Epidermal melanocyte (primary cell): ENCODE measurements around the gene SRSF4.
"Not testable (repeated sequence)": the region's sequence is repeated elsewhere in the genome, so short reads cannot be mapped to it uniquely, and the experiment has no call there.

Source experiments
- DNase-seq: peaks from one replicate; pipeline ENCODE4 v3.0.0; 2011; ENCODE audit warnings: low spot score; ENCODE audit not compliant: insufficient read length

The SRSF4 gene

GRCh38 chr1:29181413-29182225 lies at the start of gene SRSF4:
Gene SRSF4 (minus strand): TSS chr1:29181900. CDS start chr1:29181752, 148 bp downstream.
- peak; percentile 97 for DNase-seq

DNA sequence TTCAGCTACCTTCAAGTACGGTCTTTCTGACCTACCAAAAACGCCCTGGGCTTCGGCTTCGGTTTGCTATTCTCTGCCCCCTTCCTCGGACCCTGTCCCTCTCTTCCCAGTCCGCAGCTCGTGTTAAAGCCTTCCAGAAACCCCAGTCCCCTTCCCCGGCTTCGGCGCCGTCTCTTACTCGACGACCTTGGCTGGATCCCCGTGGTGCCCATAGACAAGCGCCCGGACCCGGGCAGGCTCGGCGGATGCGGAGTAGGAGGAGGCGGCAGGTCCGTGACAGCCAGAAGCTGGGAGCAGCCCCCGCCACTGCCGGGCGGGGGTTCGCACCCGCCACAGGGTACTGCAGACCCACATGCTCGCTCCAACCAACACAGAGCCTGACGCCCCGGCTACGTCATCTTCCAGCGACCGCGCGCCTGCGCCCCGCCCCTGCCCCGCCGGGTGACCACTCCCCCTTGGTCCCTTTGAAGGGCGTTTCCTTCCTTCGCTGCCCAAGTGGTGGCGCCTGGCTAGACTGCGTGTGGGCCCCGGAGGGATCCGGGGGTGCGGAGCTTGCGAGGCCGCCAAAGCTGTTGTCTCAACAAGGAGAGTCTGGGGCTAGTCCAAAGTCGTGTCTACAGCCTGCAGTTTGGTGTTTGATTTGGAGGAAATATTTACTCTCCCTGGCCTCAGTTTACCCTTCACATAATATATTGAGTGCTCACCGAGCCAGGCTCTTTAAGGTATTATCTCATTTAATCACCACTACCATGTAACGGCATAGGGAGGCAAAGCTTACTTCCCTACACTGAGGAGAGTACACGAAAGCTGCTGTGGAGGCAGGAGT lies 49.1 kb upstream of the SRSF4 start, which contains the start of gene MECR:
TSS of gene MECR (minus strand) at position 382 of the 826 bp plus-strand sequence. CDS start at position 354, 28 bp downstream.
- peak; percentile 95 for DNase-seq

GRCh38 chr1:29230204-29230552 lies 48.5 kb upstream of the SRSF4 start:
- no peak for DNase-seq

GRCh38 chr1:29227511-29227910 lies 45.8 kb upstream of the SRSF4 start:
- no peak for DNase-seq

- no peak for DNase-seq
Observed at GRCh38 chr1:29225361-29225760, 43.7 kb upstream of the SRSF4 start.

- no peak for DNase-seq
Observed at GRCh38 chr1:29224356-29224837, 42.7 kb upstream of the SRSF4 start.

DNA sequence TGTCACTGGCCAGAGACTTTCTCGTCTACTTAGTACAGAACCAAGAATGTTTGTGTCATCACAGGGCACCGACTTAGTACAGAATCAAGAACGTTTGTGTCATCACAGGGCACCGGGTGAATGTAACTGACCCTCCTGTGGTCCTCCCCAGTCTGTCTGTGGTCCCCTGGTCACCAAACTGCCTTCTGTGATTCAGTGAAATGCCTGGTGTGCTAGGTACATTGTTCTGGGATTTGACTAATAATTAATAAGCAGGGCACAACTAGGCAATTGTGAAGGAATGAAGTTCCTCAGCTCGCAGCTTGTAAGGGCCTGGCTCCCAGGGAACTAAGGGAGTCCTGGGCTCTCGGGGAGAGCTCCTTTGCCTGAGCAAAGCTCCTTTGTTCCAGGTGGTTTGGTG lies 41.8 kb upstream of the SRSF4 start:
- DNase-seq: no peak

- no peak for DNase-seq
Observed at GRCh38 chr1:29222686-29223085, 41.0 kb upstream of the SRSF4 start.

DNA sequence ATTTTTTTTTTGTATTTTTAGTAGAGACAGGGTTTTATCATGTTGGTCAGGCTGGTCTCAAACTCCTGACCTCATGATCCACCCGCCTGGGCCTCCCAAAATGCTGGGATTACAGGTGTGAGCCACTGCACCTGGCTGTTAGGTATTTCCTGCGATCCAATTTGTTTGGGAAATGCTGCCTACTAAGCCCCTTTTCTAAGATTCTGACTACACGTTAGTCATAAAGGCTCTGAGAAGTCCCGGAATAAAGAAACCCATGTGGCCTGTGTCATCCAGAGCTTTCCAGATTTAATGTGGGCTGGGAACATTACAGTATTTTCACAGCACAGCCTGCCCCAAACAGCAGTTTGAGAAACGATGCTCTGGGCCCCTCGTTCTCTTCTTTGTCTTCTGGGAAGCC lies 40.6 kb upstream of the SRSF4 start:
- DNase-seq: not testable (repeated sequence)

- no peak for DNase-seq
Observed at GRCh38 chr1:29221296-29221695, 39.6 kb upstream of the SRSF4 start.

GRCh38 chr1:29218223-29218622 lies 36.5 kb upstream of the SRSF4 start:
- DNase-seq: no peak

GRCh38 chr1:29217633-29218032 lies 35.9 kb upstream of the SRSF4 start:
- no peak for DNase-seq

DNA sequence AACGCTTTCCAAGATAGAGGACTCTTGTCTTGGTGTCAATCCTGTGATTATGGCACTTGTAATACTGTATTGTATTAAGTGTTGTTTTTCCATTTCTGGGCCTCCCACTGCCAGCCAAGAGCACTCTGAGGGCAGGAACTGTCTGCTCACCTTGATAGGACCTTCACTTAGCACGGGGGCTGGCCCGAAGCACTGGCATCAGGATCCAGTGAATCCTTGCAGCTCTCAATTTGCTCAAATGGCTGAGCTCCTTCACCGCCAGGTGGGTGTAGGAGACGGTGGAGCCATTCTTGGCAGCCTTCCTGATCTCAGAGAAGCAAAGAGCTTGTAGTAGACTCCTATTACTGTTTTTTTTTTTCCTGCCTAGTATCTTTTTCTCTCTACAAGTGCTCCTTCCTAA lies 31.4 kb upstream of the SRSF4 start:
- DNase-seq: no peak

GRCh38 chr1:29211086-29212030 lies 29.7 kb upstream of the SRSF4 start:
- no peak for DNase-seq

GRCh38 chr1:29210278-29211085 lies 28.8 kb upstream of the SRSF4 start:
- no peak for DNase-seq

- DNase-seq: no peak
Observed at GRCh38 chr1:29209173-29209572, 27.5 kb upstream of the SRSF4 start.

- no peak for DNase-seq
Observed at GRCh38 chr1:29208442-29208841, 26.7 kb upstream of the SRSF4 start.

DNA sequence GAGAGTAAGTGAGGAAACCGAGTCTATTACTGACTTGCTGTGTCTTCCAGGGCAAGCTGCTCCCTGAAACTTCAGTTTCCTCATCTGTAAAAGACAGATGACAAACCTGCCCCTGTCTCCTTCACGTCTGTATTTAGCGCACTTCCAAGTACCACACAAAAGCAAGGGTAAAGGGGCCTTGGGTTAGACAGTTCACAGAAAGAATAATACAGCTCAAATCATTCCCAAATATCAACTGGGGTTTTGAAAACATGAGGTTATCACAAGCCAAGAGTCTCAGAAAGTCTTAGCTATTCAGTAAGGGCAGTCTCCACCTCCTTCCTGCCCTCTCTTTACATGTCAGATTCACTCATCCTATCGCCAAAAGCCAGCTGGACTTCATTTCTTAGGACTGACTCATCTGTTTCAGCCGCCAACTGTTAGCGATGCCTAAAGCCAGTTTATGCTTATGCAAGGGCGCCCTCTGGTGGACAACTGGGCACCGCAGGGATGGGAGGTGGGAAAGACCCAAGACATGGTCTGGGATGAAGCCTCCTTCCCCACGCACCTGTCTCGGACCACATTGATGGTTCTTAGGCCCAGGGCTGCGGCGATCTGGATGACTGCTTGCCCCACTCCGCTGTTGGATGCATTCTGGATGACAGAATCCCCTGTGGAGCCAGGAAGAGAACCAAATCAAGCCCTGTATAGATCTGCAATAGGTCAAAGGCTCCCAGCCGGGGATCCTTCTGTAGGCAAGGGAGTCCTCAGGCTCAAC lies 21.1 kb upstream of the SRSF4 start:
- peak; percentile 99 for DNase-seq

- no peak for DNase-seq
Observed at GRCh38 chr1:29202053-29202452, 20.4 kb upstream of the SRSF4 start.
